Measurements from ENCODE around the gene MCF2L.

Gene MCF2L

GRCh38 chr13:112996671-112997091, 27.7 kb downstream of the MCF2L start:
- H3K4me3 ChIP-seq (ENCODE audit: low read depth, low read length), result no peak overlapping the region
- in situ Hi-C loops (cut with HindIII; ENCODE audit: low pct_ligation_motif_present, low sequenced_read_pairs), result no loop called here
- no peak for DNase-seq
- H3K27me3 ChIP-seq (replicated peaks), result peaks cover 11% of the 10 kb centered on the region
- H3K36me3 ChIP-seq (replicated peaks), result no peaks in the 10 kb centered on the region
- no peak overlapping the region for H3K27ac ChIP-seq
- no peak for TF ChIP-seq CTCF (IDR thresholded peaks at IDR 0.05; ENCODE audit: low read depth, low read length, missing control alignments)

GRCh38 chr13:112997188-112998130, 28.4 kb downstream of the MCF2L start:
- no peak overlapping the region for H3K4me3 ChIP-seq (ENCODE audit: low read depth, low read length)
- TF ChIP-seq CTCF (IDR thresholded peaks at IDR 0.05; ENCODE audit: low read depth, low read length, missing control alignments), result no peak
- H3K27me3 ChIP-seq (replicated peaks), result peaks cover 19% of the 10 kb centered on the region
- H3K36me3 ChIP-seq (replicated peaks), result no peaks in the 10 kb centered on the region
- no peak overlapping the region for H3K27ac ChIP-seq
- DNase-seq, result no peak
- in situ Hi-C loops (cut with HindIII; ENCODE audit: low pct_ligation_motif_present, low sequenced_read_pairs), result no loop called here

GRCh38 chr13:112998521-112999280, 29.7 kb downstream of the MCF2L start:
- no peaks in the 10 kb centered on the region for H3K36me3 ChIP-seq (replicated peaks)
- in situ Hi-C loops (cut with HindIII; ENCODE audit: low pct_ligation_motif_present, low sequenced_read_pairs), result no loop called here
- no peak overlapping the region for H3K4me3 ChIP-seq (ENCODE audit: low read depth, low read length)
- no peak for TF ChIP-seq CTCF (IDR thresholded peaks at IDR 0.05; ENCODE audit: low read depth, low read length, missing control alignments)
- DNase-seq, result no peak
- no peak overlapping the region for H3K27ac ChIP-seq
- peaks cover 20% of the 10 kb centered on the region for H3K27me3 ChIP-seq (replicated peaks)

- H3K27me3 ChIP-seq (replicated peaks), result peaks cover 20% of the 10 kb centered on the region
- no peak for DNase-seq
- no peak for TF ChIP-seq CTCF (IDR thresholded peaks at IDR 0.05; ENCODE audit: low read depth, low read length, missing control alignments)
- in situ Hi-C loops (cut with HindIII; ENCODE audit: low pct_ligation_motif_present, low sequenced_read_pairs), result no loop called here
- H3K4me3 ChIP-seq (ENCODE audit: low read depth, low read length), result no peak overlapping the region
- H3K27ac ChIP-seq, result no peak overlapping the region
- no peaks in the 10 kb centered on the region for H3K36me3 ChIP-seq (replicated peaks)
Measured at GRCh38 chr13:112999414-113000177, 30.6 kb downstream of the MCF2L start.

GRCh38 chr13:113000575-113000974, 31.6 kb downstream of the MCF2L start:
- Histone ChIP-seq H3K27ac (no peak overlapping the region), H3K4me3 (ENCODE audit: low read depth, low read length) (no peak overlapping the region), H3K36me3 (replicated peaks) (no peaks in the 10 kb centered on the region), H3K27me3 (replicated peaks) (peaks cover 20% of the 10 kb centered on the region)
- no peak for DNase-seq
- in situ Hi-C loops (cut with HindIII; ENCODE audit: low pct_ligation_motif_present, low sequenced_read_pairs), result no loop called here
- TF ChIP-seq CTCF (IDR thresholded peaks at IDR 0.05; ENCODE audit: low read depth, low read length, missing control alignments), result no peak

Data from brain microvascular endothelial cell (primary cell).